IPS-NIHi11 (cell line): ENCODE measurements around the gene FAAP100.

Experiments
- DNase-seq: peaks from one replicate; pipeline ENCODE4 v3.0.0; 2012; ENCODE audit warnings: mixed read lengths, low spot score

Gene FAAP100

DNA sequence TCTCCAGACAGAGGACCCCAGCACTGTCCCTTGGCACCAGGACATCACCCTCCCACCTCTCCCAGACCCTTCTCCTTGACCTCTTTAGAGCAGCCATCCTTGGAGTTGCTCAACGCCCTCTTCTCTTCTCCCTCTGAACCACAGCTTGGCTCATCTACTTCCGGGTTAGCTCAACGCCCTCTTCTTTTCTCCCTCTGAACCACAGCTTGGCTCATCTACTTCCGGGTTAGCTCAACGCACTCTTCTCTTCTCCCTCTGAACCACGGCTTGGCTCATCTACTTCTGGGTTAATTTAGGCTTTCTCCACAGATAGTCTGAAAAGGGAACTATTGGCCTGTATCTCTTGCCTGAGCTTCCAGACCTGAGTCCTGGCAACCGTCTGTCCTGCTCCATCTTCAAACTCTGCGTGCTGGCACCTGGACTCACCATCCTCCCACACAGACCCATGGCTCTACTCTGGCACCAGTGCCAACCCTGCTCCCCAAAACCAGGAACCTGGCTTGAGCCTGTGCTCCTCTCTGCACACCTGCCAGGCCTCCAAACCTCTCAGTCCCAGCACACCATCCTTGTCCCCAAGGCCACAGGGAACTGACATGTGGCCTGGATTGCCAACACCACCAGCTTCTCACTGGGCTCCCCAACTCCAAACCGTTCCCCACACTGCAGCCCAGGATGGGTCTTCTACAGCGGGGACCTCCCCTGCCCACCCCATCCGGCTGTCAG lies 25.3 kb upstream of the FAAP100 start:
- no peak for DNase-seq

DNA sequence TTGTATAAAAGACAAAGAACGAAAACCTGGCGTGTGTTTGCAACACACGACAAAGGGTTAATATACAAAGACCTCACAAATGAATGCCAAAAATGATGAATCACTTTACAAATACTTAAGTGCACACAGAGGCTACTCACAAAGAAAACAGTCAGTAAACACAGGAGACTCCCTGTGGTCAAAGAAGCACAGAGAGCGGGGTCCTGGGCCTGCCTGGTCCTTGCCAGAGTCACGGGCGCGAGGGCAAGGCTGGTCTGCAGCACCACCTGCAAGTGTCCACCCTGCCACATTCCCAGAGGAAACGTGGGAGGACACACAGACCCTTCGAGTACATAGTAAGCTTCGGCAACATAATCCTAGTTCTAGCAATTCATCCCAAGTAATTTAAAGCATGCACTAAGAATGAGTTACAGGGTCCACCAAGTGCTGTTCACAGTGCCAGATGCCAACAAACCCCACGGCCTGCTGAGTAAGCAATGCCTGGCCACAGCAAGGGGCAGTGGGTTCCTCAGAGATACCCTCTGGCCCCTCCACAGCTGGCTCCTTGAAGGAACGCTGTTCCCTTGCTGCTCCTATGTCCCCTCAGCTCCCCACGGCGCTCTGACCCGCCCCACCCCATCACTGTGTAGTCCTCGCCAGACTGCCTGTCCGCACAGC lies 24.6 kb upstream of the FAAP100 start:
- no peak for DNase-seq

DNA sequence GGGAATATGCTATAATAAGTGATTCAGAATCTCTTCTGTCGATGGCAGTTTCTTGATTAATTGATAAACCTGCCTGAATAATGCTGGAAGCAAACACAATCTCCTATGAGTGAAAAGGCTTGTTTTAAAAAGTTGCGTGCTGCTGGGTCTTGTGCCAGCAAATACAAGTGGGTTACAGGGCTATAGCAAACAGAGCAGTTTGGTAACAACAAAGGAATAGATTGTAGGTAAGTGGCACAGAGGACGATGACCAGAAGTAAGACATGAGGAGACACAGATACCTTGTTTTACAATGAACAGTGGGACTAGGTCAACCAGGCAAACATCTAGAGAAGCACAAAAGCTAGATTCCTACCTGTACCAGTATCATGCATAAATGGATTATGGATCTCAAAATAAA lies 23.7 kb upstream of the FAAP100 start:
- no peak for DNase-seq

DNA sequence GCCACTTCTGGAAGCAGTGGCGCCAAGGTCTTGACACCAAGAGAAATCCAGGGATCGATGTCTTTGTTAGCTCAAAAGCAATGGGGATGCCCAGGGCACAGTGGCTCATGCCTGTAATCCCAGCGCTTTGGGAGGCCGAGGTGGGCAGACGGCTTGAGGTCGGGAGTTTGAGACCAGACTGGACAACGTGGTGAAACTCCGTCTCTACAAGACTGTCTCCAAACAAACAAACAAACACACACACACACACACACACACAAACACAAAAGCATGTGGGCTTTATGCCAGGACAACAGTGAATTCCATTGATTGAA lies 22.4 kb upstream of the FAAP100 start:
- DNase-seq: no peak

DNA sequence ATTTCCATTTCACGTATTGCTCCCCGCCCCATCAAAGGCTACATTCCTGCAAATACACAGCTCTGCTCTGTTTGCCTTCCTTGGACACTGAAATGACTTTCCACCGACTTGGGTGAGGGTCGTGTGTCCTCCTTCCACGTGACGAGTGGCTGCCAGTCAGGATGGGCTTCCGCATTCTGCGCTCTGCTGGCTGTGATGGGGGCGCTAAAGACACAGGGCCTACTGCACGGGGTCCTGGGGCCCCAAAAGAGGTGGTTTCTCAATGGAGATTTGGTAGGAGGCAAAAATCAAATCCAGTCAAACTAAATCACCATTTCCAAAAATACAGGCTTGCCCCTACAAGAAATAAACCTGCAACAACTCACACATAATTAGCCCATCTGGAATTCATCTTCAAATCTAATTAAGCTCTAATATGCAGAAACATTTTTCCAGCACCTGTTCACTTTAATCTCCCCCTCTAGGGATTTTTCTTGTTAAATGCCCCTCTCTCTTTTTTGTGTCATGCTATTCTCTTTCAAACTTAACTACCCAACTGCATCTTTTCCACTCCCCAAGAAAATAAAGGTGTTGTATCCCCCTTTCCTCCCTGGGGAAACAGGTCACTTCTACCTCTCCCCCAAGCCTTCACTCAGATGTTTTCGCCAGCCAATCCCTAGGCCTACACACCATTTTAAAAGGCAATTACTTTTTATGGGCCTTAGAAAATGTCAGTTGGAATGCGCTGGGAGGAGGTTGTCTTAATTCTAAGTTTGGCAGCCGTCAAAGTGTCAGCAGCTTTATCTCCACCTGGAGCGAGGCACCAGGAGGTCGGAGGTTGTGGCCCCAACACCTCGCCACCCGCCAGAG lies 21.9 kb upstream of the FAAP100 start:
- no peak for DNase-seq

DNA sequence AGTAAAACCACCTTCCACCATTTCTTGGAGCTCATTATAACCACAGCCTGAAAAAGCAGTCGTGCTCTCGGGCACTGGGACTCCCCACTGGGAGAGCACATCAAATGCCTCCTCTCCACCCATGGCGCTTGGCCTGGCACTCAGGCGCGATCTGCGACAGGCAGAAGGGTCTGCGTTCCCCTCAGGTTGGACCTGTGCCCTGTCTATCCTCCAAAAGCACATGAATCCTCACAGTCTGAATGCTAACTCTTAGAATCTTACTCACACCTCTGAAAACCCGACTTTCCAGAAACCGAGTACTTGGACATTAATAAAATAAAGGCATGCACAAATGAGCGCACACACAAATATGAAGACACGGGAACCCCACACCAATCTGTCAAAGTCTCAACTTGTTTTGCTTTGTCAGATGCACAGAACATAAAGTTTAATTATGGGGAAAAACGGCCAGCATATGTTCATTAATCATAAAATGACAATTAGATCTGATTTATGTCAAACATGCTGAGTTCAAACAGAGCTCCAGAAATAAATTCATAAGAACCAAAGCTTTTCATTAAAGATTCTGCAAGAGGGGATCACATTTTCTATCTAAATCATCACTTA lies 20.5 kb upstream of the FAAP100 start:
- DNase-seq: no peak

DNA sequence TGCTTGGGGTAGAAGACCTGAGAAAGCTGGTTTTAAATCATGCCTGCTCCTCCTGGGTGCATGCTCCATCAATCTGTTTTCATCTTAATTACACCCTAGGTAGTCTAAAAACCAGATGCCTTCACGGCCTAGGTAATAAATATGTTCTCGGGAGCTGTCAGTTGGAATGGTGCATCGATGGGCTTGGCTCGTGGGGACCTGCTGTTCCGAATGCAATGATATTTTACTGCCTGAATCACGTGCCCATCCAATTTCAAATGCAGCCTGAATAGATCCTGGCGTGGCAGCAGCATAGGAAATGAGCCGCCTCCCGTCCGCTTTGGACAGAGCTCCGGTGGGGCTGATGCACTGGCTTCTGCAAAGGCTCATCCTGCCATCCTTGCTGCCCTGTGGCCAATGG lies 18.8 kb upstream of the FAAP100 start:
- DNase-seq: no peak

DNA sequence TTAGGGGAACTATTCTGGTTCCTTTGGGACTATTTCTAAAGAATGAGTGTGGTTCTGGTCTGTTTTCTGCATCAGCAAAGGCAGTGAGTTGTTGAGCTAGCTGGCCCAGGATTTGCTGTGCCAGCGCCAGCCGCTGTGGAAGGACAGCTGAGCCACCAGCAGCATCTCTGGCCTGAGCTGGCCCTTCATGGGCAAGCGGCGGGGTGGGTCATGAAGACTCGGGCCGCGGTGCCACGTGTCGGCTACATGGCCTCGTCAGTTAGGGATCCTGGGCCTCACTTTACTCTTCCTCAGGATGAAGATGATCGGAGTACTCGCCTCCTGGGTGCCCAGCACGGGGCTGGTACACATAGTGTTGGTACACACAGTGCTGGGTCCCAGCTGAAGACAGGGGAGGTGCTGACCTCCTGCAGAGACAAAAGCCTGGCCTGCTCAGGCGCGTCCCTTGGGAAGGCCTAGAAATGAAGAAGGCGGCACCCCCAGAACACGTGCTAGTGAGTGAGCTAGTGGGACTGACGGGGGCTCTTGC lies 17.9 kb upstream of the FAAP100 start:
- no peak for DNase-seq

DNA sequence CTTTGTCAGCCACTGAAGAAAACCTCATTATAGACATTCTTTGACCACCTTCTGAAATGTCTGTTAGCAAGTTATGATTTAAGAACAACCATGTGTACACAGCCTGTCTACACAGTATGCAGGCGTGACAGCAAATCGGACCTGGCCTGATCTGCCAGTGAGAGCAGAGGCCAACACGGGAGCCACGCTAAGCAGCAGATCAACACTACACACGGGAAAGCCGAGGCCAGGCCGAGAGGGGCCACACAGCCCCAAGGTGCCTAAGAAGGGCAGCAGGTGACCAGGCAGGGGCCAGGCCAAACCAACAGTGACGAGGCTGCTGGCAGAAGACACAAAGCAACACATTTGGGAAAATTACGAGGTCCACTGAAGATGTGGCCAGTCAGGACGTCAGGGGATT lies 16.3 kb upstream of the FAAP100 start:
- no peak for DNase-seq

DNA sequence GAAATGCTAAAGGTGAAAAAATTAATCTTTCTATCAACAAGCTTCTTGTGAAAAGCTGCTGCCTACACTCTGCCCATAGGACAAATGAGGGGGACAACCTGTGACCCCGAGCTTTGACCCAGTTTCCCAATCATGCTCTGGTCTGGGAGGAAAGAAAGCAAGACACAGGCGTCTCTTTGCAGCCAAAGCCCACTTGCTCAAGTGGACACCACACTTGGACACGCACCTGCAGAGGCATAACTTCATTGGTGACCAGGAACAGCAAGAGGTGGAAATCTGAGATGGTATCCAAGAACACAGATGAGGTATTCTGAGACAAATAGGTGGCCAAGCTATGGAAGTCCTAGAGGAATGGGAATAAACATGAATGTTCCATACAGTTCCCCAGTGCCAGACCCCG lies 15.0 kb upstream of the FAAP100 start:
- no peak for DNase-seq

DNA sequence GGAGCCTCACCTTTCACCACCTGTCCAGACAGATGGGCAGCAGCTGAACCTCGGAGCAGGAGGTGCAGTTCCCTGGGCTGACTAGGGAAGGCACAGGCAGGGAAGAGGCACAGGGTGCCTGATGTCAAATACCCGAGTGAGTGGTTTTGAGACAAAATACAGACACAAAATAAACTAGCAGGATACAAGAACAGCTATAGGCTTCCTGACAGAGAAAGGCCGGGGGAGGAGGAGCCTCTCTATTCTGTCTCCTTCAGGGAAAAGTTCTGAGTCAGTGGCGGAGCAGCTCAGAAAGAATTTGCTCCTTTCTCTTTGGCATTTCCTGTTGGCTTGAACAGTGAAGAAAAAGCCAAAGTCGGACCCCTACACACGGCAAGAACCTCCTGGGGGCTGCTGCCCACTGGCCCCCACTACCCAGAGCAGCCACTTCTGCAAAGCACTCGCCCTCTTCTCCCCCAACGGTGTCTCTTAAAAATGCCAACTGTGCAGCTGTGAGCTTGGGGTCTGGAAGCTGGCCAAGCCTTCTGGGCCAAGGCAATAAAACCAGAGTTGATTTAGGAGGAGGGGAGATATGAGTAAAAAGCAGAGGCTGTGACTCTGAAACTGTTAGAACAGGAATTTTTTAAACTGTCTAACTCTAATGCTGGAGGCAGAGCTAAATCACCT lies 14.4 kb upstream of the FAAP100 start:
- DNase-seq: no peak

DNA sequence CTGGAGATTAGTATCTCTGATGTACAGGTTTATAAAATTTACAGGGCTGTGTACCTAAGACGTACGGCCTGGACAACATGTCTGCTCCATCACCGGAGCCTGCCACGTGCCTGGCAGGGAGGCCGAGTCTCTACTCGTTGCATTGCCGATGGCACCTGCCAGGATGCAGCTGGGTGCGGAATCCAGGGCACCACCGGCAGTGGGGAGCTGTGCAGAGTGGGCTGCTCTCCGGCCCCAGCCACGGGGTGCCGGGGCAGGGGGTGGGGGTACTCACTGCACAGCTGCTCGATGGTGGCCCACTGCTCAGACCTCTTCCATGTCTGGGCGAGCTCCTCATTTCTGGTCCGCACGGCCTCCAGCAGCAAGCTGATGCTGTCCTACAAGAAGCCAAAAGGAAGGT lies 13.1 kb upstream of the FAAP100 start:
- DNase-seq: no peak

DNA sequence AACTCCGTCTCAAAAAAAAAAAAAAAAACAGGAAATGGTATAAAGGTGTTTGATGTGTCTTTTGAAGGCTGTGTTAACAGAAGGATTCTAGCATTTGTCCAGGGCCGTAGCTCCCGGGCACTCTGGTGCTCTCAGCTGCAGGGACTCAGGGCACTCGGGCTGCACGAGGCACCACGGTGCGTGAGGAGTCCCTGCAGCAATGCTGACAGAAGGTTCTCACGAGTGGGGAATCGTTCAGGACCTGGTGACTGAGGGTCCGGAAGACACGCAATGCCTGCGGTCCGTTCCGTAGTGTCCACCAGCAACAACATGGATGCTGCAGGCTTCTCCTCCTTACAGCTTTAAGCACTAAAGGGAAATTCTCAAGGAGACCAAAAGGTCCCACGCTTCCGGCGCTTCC lies 12.6 kb upstream of the FAAP100 start:
- no peak for DNase-seq

DNA sequence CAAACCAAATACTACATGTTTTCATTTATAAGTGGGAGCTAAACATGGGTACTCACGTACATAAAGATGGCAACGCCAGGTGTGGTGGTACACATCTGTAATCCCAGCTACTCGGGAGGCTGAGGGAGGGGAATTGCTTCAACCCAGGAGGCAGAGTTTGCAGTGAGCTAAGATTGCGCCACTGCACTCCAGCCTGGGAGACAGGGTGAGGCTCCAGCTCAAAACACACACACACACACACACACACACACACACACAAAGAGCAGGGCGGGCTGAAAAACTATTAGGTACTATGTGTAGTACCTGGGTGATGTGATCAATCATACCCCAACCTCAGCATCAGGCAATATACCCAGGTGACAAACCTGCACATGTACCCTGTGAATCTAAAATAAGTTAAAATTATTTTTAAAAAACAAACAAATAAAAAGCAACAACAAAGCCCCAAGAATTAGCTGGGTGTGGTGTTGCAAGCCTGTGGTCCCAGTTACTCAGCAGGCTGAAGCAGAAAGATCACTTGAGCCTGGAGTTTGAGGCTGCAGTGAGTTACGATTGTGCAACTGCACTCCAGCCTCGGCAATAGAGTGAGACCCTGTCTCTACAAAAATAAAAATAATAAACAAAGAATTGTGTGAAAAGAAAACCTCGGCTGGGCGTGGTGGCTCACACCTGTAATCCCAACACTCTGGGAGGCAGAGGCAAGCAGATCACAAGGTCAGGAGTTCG lies 11.9 kb upstream of the FAAP100 start:
- no peak for DNase-seq

DNA sequence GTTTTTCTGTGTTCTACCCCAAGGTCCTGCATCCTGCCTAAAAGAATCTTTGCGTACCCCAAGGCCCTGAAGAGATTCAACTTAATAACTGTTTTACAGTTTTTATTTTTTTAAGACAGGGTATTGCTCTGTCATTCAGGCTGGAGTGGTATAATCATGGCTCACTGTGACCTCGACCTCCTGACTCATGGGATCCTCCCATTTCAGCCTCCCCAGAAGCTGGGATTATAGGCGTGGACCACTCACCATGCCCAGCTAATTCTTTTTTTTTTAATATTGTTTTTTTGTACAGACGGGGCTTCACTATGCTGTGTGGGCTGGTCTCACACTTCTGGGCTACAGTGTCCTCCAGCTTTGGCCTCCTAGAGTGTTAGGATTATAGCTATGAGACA lies 9.3 kb upstream of the FAAP100 start:
- no peak for DNase-seq

DNA sequence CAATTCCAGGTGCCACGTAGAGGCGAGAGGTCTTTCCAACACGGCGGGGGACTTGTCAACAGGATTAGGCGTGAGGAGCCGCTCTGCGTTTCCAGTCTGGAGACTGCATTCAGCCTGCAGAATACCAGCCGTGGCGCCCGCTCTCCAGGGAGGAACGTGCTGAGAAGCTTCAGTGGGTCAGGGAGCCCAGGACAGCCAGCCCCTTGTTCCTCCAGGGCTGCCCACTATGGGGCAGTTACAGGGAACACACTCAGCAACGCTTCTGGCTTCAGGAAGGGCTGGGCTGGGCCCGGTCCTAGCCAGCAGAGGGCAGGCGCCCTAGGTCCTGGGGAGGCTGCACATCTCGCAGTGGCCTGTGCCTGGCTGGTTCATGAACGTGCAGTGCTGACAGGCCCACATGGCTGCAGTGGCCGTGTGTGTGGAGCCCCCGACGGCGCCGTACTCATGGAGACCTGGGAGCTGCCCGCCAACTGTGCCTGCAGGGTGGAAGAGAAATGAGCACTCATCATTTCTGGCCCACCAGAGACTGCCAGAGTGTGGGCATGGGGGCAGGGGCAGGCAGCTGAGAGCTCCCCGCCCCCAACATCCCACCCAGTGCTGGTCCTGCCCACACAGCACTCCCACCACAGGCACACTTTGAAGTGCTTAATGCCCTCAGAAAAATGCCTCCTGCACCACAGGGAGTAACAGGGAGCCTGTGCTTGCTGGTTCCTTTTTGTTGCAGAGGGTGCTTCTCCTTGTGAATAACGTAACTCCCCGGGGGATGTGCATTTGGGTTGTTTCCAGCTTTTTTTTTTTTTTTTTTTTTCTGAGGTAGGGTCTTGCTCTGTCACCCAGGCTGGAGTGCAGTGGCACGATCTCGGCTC lies 7.0 kb upstream of the FAAP100 start:
- peak; percentile 55 for DNase-seq

DNA sequence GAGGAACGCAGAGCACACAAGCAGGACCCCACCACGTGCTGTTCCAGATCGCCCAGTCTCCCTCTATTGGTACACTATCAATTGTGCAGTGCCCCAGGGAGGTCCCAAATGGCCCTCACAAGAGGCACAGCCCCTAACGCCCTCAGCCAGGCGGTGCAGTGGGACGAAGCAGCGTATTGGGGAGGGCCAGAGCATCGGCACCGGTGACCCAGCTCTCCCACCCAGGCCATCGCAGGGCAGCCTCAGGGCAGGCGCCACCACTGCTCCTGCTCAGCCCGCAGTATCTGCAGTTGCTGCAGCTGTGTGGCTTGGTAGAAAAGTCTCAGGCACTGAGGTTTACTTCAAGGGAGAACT lies 5.9 kb upstream of the FAAP100 start:
- no peak for DNase-seq

DNA sequence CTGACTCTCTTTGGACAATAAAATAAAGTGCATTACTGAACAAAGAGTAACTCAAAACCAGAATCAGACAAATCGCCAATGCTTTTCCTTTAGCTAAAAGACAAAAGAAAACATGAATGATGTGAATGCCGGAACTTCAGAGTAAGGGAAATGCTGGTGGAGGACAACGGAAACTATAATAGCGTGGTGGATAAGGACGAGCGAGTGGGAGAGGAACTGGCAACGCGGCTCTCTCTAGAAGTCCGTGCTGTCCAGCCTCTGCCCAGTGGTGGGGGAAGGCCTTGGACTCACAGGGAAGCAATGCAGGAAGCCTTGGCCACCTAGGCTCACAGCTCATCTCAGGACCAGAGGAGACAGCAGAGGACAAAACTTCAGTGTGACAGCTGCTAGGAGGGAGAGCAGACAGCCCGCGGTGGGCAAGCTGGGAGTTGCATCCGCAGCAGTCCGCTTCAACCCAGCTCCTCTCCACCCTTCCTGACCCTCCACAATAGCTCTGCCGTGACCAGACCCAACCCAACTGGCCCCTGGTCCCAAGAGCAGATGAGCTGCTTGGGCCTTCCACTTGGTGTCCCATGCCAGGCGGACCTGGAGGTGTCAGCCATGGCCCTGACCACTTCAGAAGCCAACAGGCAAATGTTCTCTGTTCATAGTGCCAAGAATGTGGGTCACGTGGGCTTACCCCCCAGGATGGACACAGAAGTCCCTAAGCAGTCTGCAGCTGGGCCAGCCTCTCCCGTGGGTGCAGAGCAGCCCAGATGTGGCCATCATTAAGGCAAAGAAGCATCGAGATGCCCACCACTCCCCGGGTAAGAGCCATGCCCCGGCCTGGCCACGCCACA lies 5.3 kb upstream of the FAAP100 start:
- DNase-seq: no peak

DNA sequence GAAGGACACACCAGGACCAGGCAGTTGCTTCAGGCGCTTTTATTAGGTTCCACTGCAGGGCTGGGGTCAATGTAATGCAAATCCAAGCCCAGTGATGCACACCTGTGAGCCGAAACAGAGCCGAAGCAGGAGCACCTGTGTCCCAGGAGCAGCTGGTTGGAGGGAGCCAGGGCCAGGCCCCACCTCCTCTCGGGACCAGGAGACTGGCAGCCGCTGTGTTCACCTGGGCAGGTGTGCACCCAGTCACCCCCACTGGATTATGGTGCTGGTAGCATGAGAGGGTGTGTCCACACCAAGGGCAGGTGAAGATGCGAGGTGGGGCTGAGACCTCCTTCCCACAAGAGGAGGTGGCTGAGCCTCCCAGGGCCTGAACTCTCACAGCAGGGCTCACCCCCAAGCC lies 4.7 kb upstream of the FAAP100 start:
- DNase-seq: no peak
